GM21528 (cell line): ENCODE measurements around the gene MPPED2.

Experiments
- ATAC-seq: cut with Tn5 transposase; IDR thresholded peaks from one replicate; pipeline ENCODE4 v1.9.1; 2021; ENCODE audit warnings: mild to moderate bottlenecking, moderate library complexity; ENCODE audit not compliant: unreplicated experiment, low FRiP score

MPPED2 gene

GRCh38 chr11:30489076-30489475 is 97.1 kb downstream of the MPPED2 start:
- no peak for ATAC-seq

- no peak for ATAC-seq
Observed at GRCh38 chr11:30488304-30488998, 97.7 kb downstream of the MPPED2 start.

GRCh38 chr11:30487200-30487898 is 98.8 kb downstream of the MPPED2 start:
- ATAC-seq = no peak

GRCh38 chr11:30485756-30486155 is 100.4 kb downstream of the MPPED2 start:
- no peak for ATAC-seq

GRCh38 chr11:30485222-30485621 is 100.9 kb downstream of the MPPED2 start:
- ATAC-seq = no peak

GRCh38 chr11:30483056-30483455 is 103.1 kb downstream of the MPPED2 start:
- ATAC-seq = no peak

GRCh38 chr11:30481796-30482195 is 104.4 kb downstream of the MPPED2 start:
- ATAC-seq = no peak

GRCh38 chr11:30481330-30481729 is 104.8 kb downstream of the MPPED2 start:
- ATAC-seq = no peak

- ATAC-seq = no peak
Observed at GRCh38 chr11:30479899-30480298, 106.3 kb downstream of the MPPED2 start.

- no peak for ATAC-seq
Observed at GRCh38 chr11:30478923-30479322, 107.2 kb downstream of the MPPED2 start.

GRCh38 chr11:30477061-30477460 is 109.1 kb downstream of the MPPED2 start:
- no peak for ATAC-seq

GRCh38 chr11:30474151-30474954 is 111.8 kb downstream of the MPPED2 start:
- no peak for ATAC-seq

- ATAC-seq = no peak
Observed at GRCh38 chr11:30471244-30471643, 114.9 kb downstream of the MPPED2 start.

- no peak for ATAC-seq
Observed at GRCh38 chr11:30468881-30469280, 117.3 kb downstream of the MPPED2 start.

GRCh38 chr11:30467176-30467575 is 119.0 kb downstream of the MPPED2 start:
- ATAC-seq = no peak

- no peak for ATAC-seq
Observed at GRCh38 chr11:30465623-30466022, 120.5 kb downstream of the MPPED2 start.

GRCh38 chr11:30465192-30465591 is 121.0 kb downstream of the MPPED2 start:
- no peak for ATAC-seq

GRCh38 chr11:30463266-30463665 is 122.9 kb downstream of the MPPED2 start:
- ATAC-seq = no peak

GRCh38 chr11:30462421-30462820 is 123.7 kb downstream of the MPPED2 start:
- no peak for ATAC-seq

- ATAC-seq = no peak
Observed at GRCh38 chr11:30459821-30460220, 126.3 kb downstream of the MPPED2 start.

GRCh38 chr11:30459306-30459705 is 126.8 kb downstream of the MPPED2 start:
- no peak for ATAC-seq
